Vagina (tissue), 2 donors: ENCODE measurements around the gene C2orf68.
"Not testable (repeated sequence)": the region's sequence is repeated elsewhere in the genome, so short reads cannot be mapped to it uniquely, and the experiment has no call there.

Experiments used
- CTCF ChIP-seq, 3 experiments: fragments of 450-650 bp in 2 of 3; fragments of 200-600 bp in 1 of 3; sonication (generic) in 1 of 3; IDR thresholded peaks; one replicate each; pipeline ENCODE4 v1.5.1; 2017 to 2019; ENCODE audit warnings: antibody characterized with exemption in 3 of 3, mild to moderate bottlenecking in 2 of 3, moderate library complexity in 2 of 3
- POLR2A ChIP-seq, 2 donors: fragments of 450-650 bp; IDR thresholded peaks; one replicate each; pipeline ENCODE4 v1.6.1; 2017; ENCODE audit warnings: antibody characterized with exemption in 2 of 2, mild to moderate bottlenecking in 2 of 2, moderate library complexity in 2 of 2
- POLR2AphosphoS5 ChIP-seq, 2 donors: sonication (generic); formaldehyde crosslinking; IDR thresholded peaks; one replicate each; pipeline ENCODE4 v1.9.0; 2017; ENCODE audit warnings: antibody characterized with exemption in 2 of 2, mild to moderate bottlenecking in 2 of 2, low read depth in 1 of 2; ENCODE audit not compliant: insufficient read depth in 1 of 2

- TF ChIP-seq CTCF (IDR thresholded peaks at IDR 0.05); POLR2A (IDR thresholded peaks at IDR 0.05); POLR2AphosphoS5 (IDR thresholded peaks at IDR 0.05; ENCODE audit: insufficient read depth in 1 of 2, low read depth in 1 of 2): not testable (repeated sequence)
Measured at GRCh38 chr2:85604133-85604444, 7.8 kb downstream of the C2orf68 start.
